ENCODE measurements around the gene CDH23. TPM values are rescaled to one million over a fixed set of nuclear protein-coding genes. Genes with fewer than 3 reads are reported as not detected.

CDH23 gene
- total and polyA plus RNA-seq, 12 donors, result 1.7 to 20.2 (median 7.8) TPM

- Histone ChIP-seq H3K36me3 (replicated peaks in 1 of 2) (no peaks in the 10 kb centered on the region), H3K4me1 (replicated peaks in 1 of 2) (peaks cover 19 to 22% of the 10 kb centered on the region in 2 donors), H3K9me3 (replicated peaks in 1 of 3) (no peaks in the 10 kb centered on the region), H3K27ac (no peak overlapping the region), H3K27me3 (no peaks in the 10 kb centered on the region), H3K4me3 (no peak overlapping the region)
- 89 to 95% (median 91%) methylated on average over 8 of the region's 8 CpGs for WGBS, 4 donors
- DNase-seq, result no peak
- TF ChIP-seq CTCF (IDR thresholded peaks at IDR 0.05) (no peak), POLR2A (IDR thresholded peaks at IDR 0.05) (no peak)
- intact Hi-C loops (cut with DNase I), result no loop called here
Measured at GRCh38 chr10:71594934-71595571, 198.3 kb downstream of the CDH23 start.

GRCh38 chr10:71595649-71596048 is 198.9 kb downstream of the CDH23 start:
- Histone ChIP-seq H3K4me1 (replicated peaks in 1 of 2) (peaks cover 19 to 22% of the 10 kb centered on the region in 2 donors), H3K27me3 (no peaks in the 10 kb centered on the region), H3K9me3 (replicated peaks in 1 of 3) (no peaks in the 10 kb centered on the region), H3K27ac (no peak overlapping the region), H3K36me3 (replicated peaks in 1 of 2) (no peaks in the 10 kb centered on the region), H3K4me3 (no peak overlapping the region)
- 76 to 85% (median 83%) methylated on average over 7 of the region's 7 CpGs for WGBS, 4 donors
- peak in 1 of 7 donors; percentile 20 for DNase-seq
- intact Hi-C loops (cut with DNase I), result no loop called here
- TF ChIP-seq POLR2A (IDR thresholded peaks at IDR 0.05), result no peak
- TF ChIP-seq CTCF (IDR thresholded peaks at IDR 0.05), result no peak

- TF ChIP-seq CTCF (IDR thresholded peaks at IDR 0.05) (no peak), POLR2A (IDR thresholded peaks at IDR 0.05) (no peak)
- 88 to 98% (median 95%) methylated on average over 3 of the region's 3 CpGs for WGBS, 4 donors
- DNase-seq, result no peak
- Histone ChIP-seq H3K4me3 (no peak overlapping the region), H3K4me1 (replicated peaks in 1 of 2) (peaks cover 19 to 22% of the 10 kb centered on the region in 2 donors), H3K27ac (no peak overlapping the region), H3K27me3 (no peaks in the 10 kb centered on the region), H3K36me3 (replicated peaks in 1 of 2) (no peaks in the 10 kb centered on the region), H3K9me3 (replicated peaks in 1 of 3) (no peaks in the 10 kb centered on the region)
- intact Hi-C loops (cut with DNase I), result no loop called here
Measured at GRCh38 chr10:71596127-71596526, 199.4 kb downstream of the CDH23 start.

GRCh38 chr10:71596759-71597158 is 200.0 kb downstream of the CDH23 start:
- Histone ChIP-seq H3K36me3 (replicated peaks in 1 of 2) (no peaks in the 10 kb centered on the region), H3K27ac (peak overlapping the region in 1 of 5 donors; percentile 93), H3K4me3 (no peak overlapping the region), H3K9me3 (replicated peaks in 1 of 3) (no peaks in the 10 kb centered on the region), H3K27me3 (no peaks in the 10 kb centered on the region), H3K4me1 (replicated peaks in 1 of 2) (peaks cover 19 to 22% of the 10 kb centered on the region in 2 donors)
- TF ChIP-seq POLR2A (IDR thresholded peaks at IDR 0.05) (no peak), CTCF (IDR thresholded peaks at IDR 0.05) (no peak)
- WGBS, 4 donors, result 47 to 61% (median 54%) methylated on average over 3 to 8 of the region's 8 CpGs
- peak in 1 of 7 donors; percentile 32 for DNase-seq
- intact Hi-C loops (cut with DNase I), result no loop called here

Measured in adrenal gland (tissue), 12 donors.